Measurements from ENCODE around the gene ZNF483. TPM values are rescaled to one million over a fixed set of nuclear protein-coding genes. Genes with fewer than 3 reads are reported as not detected.

ZNF483 gene
- total and polyA plus RNA-seq, 9 of the 15 experiments (the other 6 are each of a cell fraction or from before 2014, with no cell fraction given) = 0.04 to 1.0 (median 0.38) TPM

DNA sequence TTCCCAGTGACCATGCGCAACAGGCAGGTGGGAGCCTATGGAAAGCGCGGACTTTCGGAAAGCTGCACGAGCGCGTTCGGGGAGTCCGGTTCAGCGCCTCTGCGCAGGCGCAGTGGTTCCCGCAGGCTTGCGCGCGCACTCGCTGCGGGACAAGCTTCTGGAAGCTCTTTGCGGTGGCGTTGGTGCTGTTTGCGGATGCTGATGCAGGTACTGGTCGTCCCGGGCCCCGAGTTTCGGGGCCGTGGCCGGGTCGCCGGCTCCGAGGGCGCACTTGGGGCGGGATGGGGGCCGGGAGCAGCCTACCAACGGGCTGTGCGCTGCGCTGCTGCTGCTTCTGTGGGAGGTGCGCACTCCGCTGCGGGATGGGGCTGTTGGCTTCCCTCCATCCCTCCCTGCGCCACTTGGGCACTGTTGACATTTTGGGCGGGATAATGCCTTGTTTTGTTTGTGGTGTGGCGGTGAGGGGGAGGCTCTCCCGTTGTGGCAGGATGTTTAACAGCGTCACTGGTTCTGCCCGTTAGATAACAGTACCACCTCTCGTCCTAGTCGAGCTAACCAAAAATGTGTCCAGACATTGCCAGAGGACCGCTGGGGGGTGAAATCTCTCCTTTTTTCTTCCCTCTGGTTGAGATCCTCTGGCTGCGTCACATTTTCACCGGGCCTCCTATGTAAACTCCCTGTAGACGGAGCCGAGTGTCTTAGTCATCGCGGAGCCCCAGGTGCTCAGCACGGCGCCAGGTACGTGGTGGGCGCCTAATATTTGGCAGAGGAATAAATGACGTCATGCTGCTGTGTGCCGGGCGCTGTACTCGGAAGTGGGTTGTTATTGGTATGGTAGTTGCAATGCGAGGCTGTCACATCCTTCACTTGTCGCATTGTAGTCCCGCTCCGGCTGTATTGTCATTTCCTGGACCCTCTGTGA, at the start of gene ZNF483 (continued):
- peak in 1 of 2 experiments; percentile 47 for TF ChIP-seq E2F6 (IDR thresholded peaks at IDR 0.05; ENCODE audit: borderline replicate concordance in 1 of 2, extremely low read depth in 1 of 2, insufficient read depth in 1 of 2, insufficient read length in 1 of 2, low read depth in 1 of 2, low read length in 1 of 2, poor library complexity in 1 of 2, severe bottlenecking in 1 of 2)
- peak; percentile 15 for TF ChIP-seq PRDM10 (IDR thresholded peaks at IDR 0.05; ENCODE audit: partially characterized antibody)
- peak; percentile 96 for TF ChIP-seq NRF1 (conservative IDR thresholded peaks at IDR 0.05 in 1 of 2, IDR thresholded peaks at IDR 0.05 in 1 of 2)
- no peak for TF ChIP-seq KLF16 (IDR thresholded peaks at IDR 0.05)
- TF ChIP-seq RBBP5 (IDR thresholded peaks at IDR 0.05; ENCODE audit: borderline replicate concordance, insufficient read depth, low read length, poor library complexity, severe bottlenecking) = peak; percentile 26
- no peak for TF ChIP-seq GABPB1 (CRISPR knock-in tag; IDR thresholded peaks at IDR 0.05)

Data from K562 (cell line).